HG02885 (cell line): ENCODE measurements around the gene FGF12.

Source experiments
- ATAC-seq: cut with Tn5 transposase; IDR thresholded peaks from one replicate; pipeline ENCODE4 v1.9.1; 2021; ENCODE audit warnings: mild to moderate bottlenecking; ENCODE audit not compliant: unreplicated experiment, poor library complexity

The FGF12 gene

DNA sequence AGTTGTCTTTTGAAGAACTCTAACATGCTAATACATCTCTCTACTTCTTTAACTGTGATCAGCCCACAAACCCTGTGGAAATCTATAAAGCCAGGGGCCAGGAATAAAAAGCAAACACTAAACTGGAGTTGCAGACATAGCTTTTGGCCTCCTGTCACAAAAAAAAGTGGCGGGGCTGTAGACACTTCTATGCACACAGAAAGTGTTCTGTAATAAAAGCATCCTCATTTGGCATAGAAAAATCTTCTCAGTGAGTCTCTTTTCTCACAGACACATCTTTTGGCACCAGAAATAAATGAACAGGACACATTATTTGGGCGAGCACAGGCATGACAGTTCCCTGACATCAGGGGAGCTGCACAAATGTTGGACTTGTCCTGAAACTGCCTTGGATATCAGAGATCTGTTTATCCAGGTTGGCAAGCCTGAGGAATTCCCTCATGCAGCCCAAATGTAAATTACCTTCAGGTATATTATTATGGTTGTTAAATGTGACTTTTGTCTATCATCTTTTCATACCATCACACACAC is 355.4 kb downstream of the FGF12 start:
- no peak for ATAC-seq

DNA sequence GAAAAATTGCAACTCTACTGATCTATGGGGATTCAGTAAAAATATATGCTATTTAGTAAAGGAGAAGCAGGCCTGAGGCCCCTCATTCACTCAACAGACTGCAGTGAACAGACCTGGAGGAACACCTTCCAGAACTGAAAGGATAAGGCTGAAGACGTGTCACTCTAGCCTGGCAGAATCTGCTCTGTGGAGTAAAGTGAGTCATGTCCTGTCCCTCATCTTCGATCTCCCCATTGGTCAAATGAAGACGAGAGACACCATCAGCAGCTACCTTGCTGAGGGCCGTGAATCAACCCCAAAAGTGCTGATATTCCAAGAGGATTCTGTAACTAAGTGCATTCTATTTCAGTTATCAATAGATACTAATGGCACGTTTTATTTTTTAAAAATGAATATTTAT is 359.7 kb downstream of the FGF12 start:
- no peak for ATAC-seq

DNA sequence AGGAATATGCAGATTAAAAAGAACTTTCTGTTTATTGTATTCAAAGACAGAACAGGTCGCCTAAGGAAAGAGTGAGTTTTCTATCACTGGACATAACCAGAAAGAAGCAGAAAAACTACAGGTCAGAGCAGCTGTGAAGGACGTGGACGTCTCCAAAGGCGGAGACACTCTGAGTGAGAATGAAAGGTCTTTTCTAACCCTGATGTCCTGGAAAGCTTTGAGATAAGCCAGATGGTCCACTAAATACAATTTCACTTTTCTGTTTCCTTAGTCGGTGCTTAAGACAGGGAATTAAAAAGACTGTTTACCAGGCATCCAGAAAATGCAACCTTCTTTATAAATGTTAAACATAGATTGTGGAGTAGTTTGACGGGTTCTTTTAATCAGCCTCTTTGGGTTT is 360.4 kb downstream of the FGF12 start:
- no peak for ATAC-seq

DNA sequence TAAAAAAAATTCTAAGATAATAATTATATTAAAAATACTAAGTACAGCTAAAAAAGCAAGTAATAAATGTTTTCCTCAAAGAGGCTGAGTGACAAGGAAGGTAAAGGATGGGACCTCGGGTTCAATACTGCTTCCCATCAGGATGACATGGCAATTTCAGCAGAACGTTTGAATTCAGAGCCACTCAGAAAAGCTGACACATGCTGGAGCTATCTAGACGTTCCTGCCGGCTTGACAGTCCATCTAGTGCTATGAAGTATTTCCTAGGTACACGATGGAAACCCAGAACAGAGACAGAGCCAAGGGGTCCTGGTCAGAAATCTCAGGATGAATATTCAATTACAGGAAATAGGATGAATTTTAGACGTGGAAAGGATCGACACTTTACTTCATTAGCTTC is 361.8 kb downstream of the FGF12 start:
- ATAC-seq: no peak

- ATAC-seq: no peak
Observed at GRCh38 chr3:192364316-192364715, 363.0 kb downstream of the FGF12 start.

DNA sequence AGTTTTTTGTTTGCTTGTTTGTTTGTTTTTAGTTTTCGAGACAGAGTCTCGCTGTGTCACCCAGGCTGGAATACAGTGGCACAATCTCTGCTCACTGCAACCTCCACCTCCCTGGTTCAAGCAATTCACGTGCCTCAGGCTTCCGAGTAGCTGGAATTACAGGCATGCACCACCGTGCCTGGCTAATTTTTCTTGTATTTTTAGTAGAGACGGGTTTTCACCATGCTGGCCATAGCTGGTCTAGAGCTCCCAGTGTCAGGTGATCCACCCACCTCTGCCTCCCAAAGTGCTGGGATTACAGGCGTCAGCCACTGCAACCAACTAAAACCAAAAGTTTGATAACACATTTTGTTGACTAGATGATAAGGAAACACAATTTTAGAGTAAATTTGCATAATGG is 372.7 kb downstream of the FGF12 start:
- no peak for ATAC-seq

DNA sequence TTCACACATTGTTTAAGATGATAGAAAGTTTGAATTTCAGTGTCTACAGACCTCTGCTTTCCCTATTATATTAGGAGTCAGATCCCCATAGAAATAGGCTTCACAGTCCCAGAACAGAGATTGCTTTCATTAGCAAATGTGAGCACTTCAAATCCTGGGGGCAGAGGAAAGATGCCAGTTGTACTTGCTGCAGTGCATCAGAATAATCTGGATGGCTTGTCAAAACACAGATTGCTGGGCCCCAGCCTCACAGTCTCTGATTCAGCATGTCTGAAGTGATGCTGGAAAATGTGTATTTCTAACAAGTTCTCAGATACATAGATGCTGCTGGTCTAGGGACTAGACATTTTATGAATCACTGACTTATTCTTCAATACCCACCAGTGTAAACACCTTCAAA is 375.2 kb downstream of the FGF12 start:
- ATAC-seq: no peak

DNA sequence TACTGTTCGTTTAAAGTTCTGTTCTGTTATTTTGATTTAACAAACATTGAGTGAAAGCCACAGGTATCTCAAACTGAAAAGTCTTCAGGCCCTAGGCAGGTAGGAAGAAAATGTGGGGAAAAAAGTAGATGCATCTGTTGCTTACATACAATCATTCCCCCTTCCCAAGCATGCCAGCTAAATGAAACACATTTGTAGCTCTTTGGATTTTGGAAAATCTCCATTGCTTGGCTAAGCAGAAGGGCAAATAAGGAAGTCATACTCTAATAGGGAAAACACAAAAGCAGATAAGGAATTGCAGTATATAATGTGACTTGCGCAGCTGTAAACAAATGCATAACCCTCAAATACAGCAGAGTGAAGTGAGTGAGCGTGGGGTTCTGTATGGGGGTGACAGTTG is 375.9 kb downstream of the FGF12 start:
- ATAC-seq: no peak

- ATAC-seq: no peak
Observed at GRCh38 chr3:192340031-192340430, 387.3 kb downstream of the FGF12 start.

DNA sequence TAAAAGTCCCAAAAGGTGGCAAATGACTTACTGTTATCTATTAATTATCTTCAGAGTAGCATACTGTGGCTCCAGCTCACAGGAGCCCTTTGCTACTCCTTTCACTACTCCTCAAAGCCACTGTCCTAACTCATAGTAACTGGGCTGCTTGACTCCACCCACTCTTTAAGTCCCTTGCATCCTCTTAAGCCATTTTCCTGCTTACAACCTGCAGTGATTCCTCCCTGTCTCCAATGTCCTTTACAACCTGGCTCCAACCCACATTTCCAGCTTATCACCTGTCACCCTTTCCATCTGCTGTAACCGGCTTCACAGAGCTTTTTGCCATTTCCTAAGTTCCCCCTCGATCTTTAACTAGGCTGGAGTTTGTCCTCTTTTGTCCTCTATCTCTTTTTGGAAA is 388.1 kb downstream of the FGF12 start:
- ATAC-seq: no peak

DNA sequence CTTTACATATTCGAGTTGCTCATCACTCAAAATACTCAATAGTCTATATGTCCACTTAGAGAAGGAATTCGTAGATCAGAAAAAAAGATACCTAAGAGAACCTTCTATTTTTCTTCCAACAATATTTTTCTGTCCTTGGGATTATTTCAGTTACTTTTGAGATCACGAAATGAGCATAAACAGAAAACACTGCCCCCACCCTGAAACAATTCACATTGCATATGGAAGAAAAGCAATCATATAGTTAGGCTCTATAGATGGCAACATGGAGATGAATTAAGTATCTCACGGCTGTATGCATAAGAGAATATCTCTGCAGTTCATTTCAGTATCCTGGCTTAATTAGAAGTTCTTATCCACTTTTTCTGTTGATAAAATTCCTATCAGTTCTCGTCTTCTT is 391.1 kb downstream of the FGF12 start:
- ATAC-seq: no peak

GRCh38 chr3:192332386-192333291 is 394.7 kb downstream of the FGF12 start:
- peak; percentile 43 for ATAC-seq

DNA sequence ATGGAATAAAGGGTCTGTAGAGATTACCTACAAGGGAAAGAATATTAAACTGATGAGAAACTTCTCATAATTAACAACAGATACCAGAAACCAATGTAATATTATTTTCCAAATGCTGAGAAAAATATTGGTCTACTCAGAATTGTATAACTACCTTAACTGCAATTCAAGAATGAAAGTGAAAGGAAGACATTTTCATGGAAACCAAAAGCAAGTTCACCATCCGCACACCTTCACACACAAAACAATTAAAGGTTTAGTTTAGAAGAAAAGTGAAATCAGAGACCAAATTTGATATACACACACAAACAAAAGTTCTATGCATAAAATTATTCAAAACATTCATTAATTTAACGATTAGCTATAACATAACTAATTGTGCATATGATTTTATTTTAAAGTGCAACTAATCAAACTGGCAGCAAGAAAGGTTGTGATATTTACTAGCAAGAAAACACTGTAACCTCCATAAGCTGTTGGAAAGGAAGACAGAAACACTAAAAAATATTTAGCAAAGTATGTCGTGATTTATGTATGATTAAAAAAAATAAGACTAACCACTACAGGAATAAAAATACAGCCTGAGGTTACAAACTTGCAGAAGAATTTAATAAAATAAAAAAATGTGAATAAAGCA is 395.5 kb downstream of the FGF12 start:
- no peak for ATAC-seq

DNA sequence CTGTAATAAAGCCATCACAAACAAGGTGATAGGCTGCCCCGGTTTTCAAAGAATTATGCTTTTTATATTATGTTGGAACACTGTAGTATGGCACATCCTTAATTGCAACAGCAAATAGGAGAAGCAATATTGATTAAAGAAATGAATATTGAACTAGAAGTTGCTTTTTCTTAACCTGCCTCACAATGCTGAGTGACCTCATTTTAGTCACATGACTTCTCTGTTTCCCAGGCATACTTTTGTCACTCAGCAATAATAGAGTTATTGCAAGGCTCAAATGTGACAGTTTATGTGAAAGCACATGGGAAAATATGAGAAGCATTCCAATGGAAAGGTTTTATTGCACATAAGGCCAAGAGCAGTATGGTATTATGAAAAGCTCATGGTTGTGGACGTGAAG is 400.7 kb downstream of the FGF12 start:
- ATAC-seq: no peak

GRCh38 chr3:192317564-192317963 is 409.8 kb downstream of the FGF12 start:
- no peak for ATAC-seq

DNA sequence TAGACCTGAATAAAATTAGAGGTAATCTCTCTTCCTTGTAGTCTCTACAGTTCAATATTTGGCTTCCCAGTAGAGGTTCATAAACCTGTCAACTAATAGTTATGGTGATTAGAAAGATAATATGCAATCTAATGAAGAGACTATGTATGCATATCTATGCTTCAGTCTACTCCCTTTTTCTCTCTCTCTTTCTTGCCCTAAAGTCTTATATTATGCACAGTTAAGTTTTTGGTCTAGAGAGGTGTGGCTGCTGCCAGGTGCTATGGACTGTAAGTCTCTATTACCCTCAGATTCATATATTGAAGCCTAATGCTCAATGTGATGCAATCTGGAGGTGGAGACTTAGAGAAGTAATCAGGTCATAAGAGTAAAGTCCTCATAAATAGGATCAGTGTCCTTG is 413.7 kb downstream of the FGF12 start:
- no peak for ATAC-seq

- no peak for ATAC-seq
Observed at GRCh38 chr3:192307631-192308030, 419.7 kb downstream of the FGF12 start.

- ATAC-seq: no peak
Observed at GRCh38 chr3:192303235-192303634, 424.1 kb downstream of the FGF12 start.

- no peak for ATAC-seq
Observed at GRCh38 chr3:192302721-192303120, 424.6 kb downstream of the FGF12 start.

DNA sequence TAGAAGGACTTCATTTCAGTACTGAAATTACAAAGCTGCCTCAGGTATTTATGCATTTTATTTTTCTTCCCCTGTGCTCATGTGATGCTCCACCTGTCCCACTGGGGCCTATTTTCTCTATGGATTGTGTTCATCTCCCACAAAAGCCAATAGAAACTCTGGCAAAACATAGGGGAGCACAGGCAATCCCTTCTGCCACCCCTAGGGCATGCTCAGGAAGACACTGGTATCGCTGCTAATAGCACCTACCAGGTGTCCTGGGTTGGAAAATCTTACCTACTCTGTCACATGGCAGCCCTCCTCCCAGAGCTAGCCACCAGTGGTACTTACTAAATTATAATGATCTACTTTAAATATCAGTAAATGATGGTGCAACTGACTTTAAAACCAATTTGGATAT is 427.4 kb downstream of the FGF12 start:
- ATAC-seq: no peak

DNA sequence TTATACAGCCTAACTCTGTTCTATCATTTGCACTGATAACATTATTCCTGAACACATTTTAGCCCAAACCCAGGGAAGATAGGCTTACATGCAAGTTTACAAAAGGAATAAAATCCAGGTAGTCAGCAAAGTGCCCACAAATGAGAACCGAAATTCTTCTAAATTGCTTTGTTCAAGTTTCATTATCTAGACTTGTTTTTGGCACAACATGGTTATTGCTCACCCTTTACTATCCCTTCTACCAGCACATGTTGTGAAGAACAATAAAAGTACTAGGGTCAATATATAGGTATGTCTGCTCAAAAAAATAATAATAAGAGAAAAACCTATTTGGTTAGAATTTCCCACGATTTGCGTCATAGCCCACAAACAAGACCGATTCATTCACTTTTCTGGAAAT is 430.5 kb downstream of the FGF12 start:
- no peak for ATAC-seq
